Measurements from ENCODE around the gene SLC25A51. TPM values are rescaled to one million over a fixed set of nuclear protein-coding genes. Genes with fewer than 3 reads are reported as not detected.

The SLC25A51 gene
- polyA plus RNA-seq, 1 donor (not counting 4 experiments of a cell fraction or from before 2014, with no cell fraction given), result 22.2 TPM

DNA sequence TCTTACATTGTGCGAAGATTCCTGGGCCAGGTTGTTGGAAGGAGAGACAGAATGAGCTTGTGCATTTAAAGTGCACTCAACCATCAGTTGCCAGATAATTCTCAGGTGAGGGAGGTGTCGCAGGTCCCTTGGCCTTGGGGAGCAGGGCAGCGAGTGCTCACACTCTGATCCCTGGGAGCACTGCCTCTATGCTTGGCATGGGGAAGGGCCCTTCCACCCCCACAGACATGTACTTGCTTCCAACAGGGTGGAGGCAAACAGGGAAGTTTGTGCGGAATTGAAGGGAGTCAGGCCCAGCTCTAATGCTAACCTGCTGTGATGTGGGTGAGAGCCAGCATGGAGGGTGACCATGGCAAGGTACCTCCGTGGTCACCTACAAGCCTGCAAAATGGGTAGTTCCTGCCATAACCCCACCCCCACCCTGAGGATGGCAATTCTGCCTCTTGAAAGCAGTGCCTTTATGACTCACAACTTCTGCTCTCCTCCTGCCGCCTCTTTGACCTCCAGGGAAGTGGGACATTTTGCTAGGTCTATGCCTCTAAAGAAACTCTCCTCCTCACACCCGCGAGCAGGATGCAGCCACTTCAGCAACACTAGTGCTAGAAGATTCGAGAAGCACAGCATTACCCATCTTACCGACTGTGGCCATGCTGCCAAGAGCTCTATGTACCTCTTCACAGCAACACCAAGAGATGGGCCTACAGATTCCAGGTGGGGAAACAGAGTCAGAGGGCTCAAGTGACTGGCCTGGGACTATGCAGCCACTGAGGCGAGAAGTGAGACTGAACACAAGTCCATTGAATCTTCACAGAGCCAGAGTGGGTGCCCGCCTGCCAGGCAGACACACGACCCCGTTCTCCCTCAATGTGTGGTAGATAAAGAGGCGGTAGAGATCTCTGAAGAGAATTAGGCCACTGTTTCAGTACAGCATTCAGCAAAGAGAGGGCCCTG, 22.1 kb upstream of the SLC25A51 start:
- Histone ChIP-seq H3K36me3 (ENCODE audit: control insufficient read depth in 2 of 2, extremely low read depth in 1 of 2, insufficient read depth in 2 of 2, low read length in 2 of 2) (peaks cover 10 to 11% of the 10 kb centered on the region in 2 experiments), H3K9me1 (ENCODE audit: control insufficient read depth, extremely low read depth, insufficient read depth, low read length) (no peaks in the 10 kb centered on the region), H3K9ac (ENCODE audit: control insufficient read depth, extremely low read depth, insufficient read depth, low read length) (no peak overlapping the region), H3K4me3 (ENCODE audit: control insufficient read depth in 2 of 3, extremely low read depth in 1 of 3, insufficient read depth in 2 of 3, low read depth in 1 of 3, low read length in 3 of 3) (no peak overlapping the region), H3K27ac (ENCODE audit: control insufficient read depth, insufficient read depth, low read length) (no peak overlapping the region), H3K4me1 (ENCODE audit: control insufficient read depth, extremely low read depth, insufficient read depth, low read length) (peaks cover 33% of the 10 kb centered on the region), H3K27me3 (ENCODE audit: control insufficient read depth, extremely low read depth, insufficient read depth, low read length) (no peaks in the 10 kb centered on the region), H3K79me2 (ENCODE audit: control insufficient read depth, insufficient read depth, low read length) (peaks cover 16% of the 10 kb centered on the region), H3K4me2 (ENCODE audit: control insufficient read depth, extremely low read depth, insufficient read depth, low read depth, low read length) (no peak overlapping the region), H4K20me1 (ENCODE audit: control insufficient read depth, extremely low read depth, insufficient read depth, low read length) (no peaks in the 10 kb centered on the region), H2AFZ (ENCODE audit: control insufficient read depth, low read length) (no peak overlapping the region), H3K9me3 (ENCODE audit: control insufficient read depth, low read depth, low read length) (no peaks in the 10 kb centered on the region)
- TF ChIP-seq, protein P1, sequence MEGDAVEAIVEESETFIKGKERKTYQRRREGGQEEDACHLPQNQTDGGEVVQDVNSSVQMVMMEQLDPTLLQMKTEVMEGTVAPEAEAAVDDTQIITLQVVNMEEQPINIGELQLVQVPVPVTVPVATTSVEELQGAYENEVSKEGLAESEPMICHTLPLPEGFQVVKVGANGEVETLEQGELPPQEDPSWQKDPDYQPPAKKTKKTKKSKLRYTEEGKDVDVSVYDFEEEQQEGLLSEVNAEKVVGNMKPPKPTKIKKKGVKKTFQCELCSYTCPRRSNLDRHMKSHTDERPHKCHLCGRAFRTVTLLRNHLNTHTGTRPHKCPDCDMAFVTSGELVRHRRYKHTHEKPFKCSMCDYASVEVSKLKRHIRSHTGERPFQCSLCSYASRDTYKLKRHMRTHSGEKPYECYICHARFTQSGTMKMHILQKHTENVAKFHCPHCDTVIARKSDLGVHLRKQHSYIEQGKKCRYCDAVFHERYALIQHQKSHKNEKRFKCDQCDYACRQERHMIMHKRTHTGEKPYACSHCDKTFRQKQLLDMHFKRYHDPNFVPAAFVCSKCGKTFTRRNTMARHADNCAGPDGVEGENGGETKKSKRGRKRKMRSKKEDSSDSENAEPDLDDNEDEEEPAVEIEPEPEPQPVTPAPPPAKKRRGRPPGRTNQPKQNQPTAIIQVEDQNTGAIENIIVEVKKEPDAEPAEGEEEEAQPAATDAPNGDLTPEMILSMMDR (optimal IDR thresholded peaks at IDR 0.05 in 1 of 3, IDR thresholded peaks at IDR 0.05 in 1 of 3, conservative IDR thresholded peaks at IDR 0.05 in 1 of 3; ENCODE audit: extremely low read depth in 1 of 3, insufficient read depth in 2 of 3, low read length in 3 of 3), result no peak
- no peak for TF ChIP-seq EZH2 (IDR thresholded peaks at IDR 0.05; ENCODE audit: low read length)
- DNase-seq (ENCODE audit: low read depth, low spot score) (no peak), FAIRE-seq (no peak)
- dilution Hi-C loops (cut with MboI; ENCODE audit: extremely low pct_ligation_motif_present, low sequenced_read_pairs), result no loop called here

DNA sequence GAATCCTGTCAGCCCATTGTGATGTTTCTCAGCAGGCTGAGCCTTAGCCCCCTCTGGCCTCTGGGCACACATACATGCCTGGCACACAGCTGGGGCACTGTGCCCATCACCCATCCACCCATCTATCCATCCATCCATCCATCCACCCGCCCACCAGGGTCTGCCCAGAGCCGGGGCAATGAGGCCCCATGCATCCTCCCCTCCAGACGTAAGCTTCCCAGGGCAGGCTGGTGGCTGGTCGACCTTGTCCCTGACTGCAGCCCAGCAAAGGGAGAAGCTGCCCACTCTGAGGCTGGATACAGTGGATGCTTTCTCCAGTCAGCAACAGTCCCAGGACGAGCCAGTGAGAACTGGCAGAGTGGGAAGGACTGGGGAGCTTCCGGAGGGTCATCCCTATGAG, 21.1 kb upstream of the SLC25A51 start:
- Histone ChIP-seq H3K4me3 (ENCODE audit: control insufficient read depth in 2 of 3, extremely low read depth in 1 of 3, insufficient read depth in 2 of 3, low read depth in 1 of 3, low read length in 3 of 3) (no peak overlapping the region), H3K9ac (ENCODE audit: control insufficient read depth, extremely low read depth, insufficient read depth, low read length) (no peak overlapping the region), H3K27ac (ENCODE audit: control insufficient read depth, insufficient read depth, low read length) (no peak overlapping the region), H3K4me2 (ENCODE audit: control insufficient read depth, extremely low read depth, insufficient read depth, low read depth, low read length) (no peak overlapping the region), H3K9me3 (ENCODE audit: control insufficient read depth, low read depth, low read length) (no peaks in the 10 kb centered on the region), H3K4me1 (ENCODE audit: control insufficient read depth, extremely low read depth, insufficient read depth, low read length) (peaks cover 38% of the 10 kb centered on the region), H3K36me3 (ENCODE audit: control insufficient read depth in 2 of 2, extremely low read depth in 1 of 2, insufficient read depth in 2 of 2, low read length in 2 of 2) (peaks cover 10 to 11% of the 10 kb centered on the region in 2 experiments), H3K9me1 (ENCODE audit: control insufficient read depth, extremely low read depth, insufficient read depth, low read length) (no peaks in the 10 kb centered on the region), H3K27me3 (ENCODE audit: control insufficient read depth, extremely low read depth, insufficient read depth, low read length) (no peaks in the 10 kb centered on the region), H4K20me1 (ENCODE audit: control insufficient read depth, extremely low read depth, insufficient read depth, low read length) (no peaks in the 10 kb centered on the region), H2AFZ (ENCODE audit: control insufficient read depth, low read length) (no peak overlapping the region), H3K79me2 (ENCODE audit: control insufficient read depth, insufficient read depth, low read length) (peaks cover 20% of the 10 kb centered on the region)
- dilution Hi-C loops (cut with MboI; ENCODE audit: extremely low pct_ligation_motif_present, low sequenced_read_pairs), result no loop called here
- TF ChIP-seq, protein P1 (optimal IDR thresholded peaks at IDR 0.05 in 1 of 3, IDR thresholded peaks at IDR 0.05 in 1 of 3, conservative IDR thresholded peaks at IDR 0.05 in 1 of 3; ENCODE audit: extremely low read depth in 1 of 3, insufficient read depth in 2 of 3, low read length in 3 of 3), result no peak
- no peak for TF ChIP-seq EZH2 (IDR thresholded peaks at IDR 0.05; ENCODE audit: low read length)
- DNase-seq (ENCODE audit: low read depth, low spot score) (no peak), FAIRE-seq (no peak)

Measured in keratinocyte (primary cell).